GM12864 (cell line): ENCODE data around the gene BCORL1.

Experiments
- DNase-seq: peaks from one replicate; pipeline ENCODE4 v3.0.0-alpha.2; 2011; ENCODE audit warnings: low read depth
- H3K4me3 ChIP-seq: 2 replicates; pipeline ENCODE4 v1.5.1; 2011; ENCODE audit warnings: mild to moderate bottlenecking, low read depth, low read length, control low read depth
- CTCF ChIP-seq: IDR thresholded peaks from 2 replicates; pipeline ENCODE4 v1.5.1; 2011; ENCODE audit warnings: low read depth, mild to moderate bottlenecking, moderate library complexity, low read length, control low read depth, inconsistent platforms; ENCODE audit errors: missing control alignments

The BCORL1 gene

GRCh38 chrX:129979207-129979920 lies 3.1 kb upstream of the BCORL1 start:
- no peak for TF ChIP-seq CTCF
- no peak overlapping the region for H3K4me3 ChIP-seq
- no peak for DNase-seq

GRCh38 chrX:129980001-129980401 lies 2.4 kb upstream of the BCORL1 start:
- DNase-seq, result no peak
- no peak overlapping the region; the same call in 1 of the 2 replicates for H3K4me3 ChIP-seq
- TF ChIP-seq CTCF, result no peak

- TF ChIP-seq CTCF, result no peak
- DNase-seq, result no peak
- H3K4me3 ChIP-seq, result peak overlapping the region; percentile 45
Measured at GRCh38 chrX:129980540-129981199, 1.8 kb upstream of the BCORL1 start.

GRCh38 chrX:129981200-129981553 lies 1.3 kb upstream of the BCORL1 start:
- peak overlapping the region; percentile 45 for H3K4me3 ChIP-seq
- no peak for DNase-seq
- TF ChIP-seq CTCF, result no peak

GRCh38 chrX:129981752-129982299 lies 609 bp upstream of the BCORL1 start:
- TF ChIP-seq CTCF, result no peak
- H3K4me3 ChIP-seq, result peak overlapping the region; percentile 52
- no peak for DNase-seq

- no peak for TF ChIP-seq CTCF
- no peak for DNase-seq
- H3K4me3 ChIP-seq, result no peak overlapping the region
Measured at GRCh38 chrX:129983575-129984110, 1.2 kb downstream of the BCORL1 start.
